GM10847 (cell line): ENCODE results near the gene KCTD17.

ENCODE experiments used
- POLR2A ChIP-seq: IDR thresholded peaks from 2 replicates; pipeline ENCODE4 v1.6.1; 2011; ENCODE audit not compliant: insufficient read length; ENCODE audit errors: extremely low read depth

The KCTD17 gene, protein sequence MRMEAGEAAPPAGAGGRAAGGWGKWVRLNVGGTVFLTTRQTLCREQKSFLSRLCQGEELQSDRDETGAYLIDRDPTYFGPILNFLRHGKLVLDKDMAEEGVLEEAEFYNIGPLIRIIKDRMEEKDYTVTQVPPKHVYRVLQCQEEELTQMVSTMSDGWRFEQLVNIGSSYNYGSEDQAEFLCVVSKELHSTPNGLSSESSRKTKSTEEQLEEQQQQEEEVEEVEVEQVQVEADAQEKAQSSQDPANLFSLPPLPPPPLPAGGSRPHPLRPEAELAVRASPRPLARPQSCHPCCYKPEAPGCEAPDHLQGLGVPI

DNA sequence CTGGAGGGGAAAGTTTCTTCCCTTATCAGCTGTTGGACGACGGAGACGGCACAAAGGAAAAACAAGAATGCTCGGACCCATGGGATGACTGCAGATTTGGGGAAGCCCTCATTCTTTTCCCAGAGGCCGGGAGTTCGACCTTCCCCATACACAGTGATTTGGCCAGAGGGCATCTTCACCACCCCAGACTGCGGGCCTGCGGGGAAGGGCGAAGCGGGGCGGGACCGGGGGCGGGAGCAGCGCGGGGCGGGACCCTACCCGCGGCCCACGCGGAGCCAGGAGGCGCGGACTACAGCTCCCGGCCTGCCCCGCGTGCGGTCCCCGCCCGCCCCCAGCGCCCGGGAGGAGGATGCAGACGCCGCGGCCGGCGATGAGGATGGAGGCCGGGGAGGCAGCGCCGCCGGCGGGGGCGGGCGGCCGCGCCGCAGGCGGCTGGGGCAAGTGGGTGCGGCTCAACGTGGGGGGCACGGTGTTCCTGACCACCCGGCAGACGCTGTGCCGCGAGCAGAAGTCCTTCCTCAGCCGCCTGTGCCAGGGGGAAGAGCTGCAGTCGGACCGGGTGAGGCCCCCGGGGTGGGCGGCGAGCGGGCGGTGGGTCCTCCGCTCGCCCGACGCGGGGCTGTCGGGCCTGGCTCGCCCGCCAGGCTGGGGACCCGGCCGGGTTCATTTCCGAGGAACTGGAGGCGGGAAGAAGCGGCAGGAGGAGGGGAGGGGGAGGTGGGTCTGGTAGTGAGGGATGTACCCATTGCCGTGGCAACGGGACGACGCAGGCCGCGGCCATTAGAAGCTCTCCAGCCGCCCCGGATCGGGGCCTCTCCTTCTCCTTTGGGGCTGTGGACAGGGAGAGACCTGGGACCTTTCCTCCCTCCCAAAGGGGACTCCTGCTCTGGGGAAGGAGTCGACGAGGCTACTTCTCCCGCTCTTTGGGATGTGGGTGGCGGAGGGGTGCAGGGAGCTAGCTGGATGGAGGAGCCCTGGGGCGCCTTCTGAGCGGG is at the start of gene KCTD17:
TSS of gene KCTD17 (plus strand) at position 352 of the 995 bp plus-strand sequence. CDS start at position 371, 19 bp downstream.
- TF ChIP-seq POLR2A = peak; percentile 18

DNA sequence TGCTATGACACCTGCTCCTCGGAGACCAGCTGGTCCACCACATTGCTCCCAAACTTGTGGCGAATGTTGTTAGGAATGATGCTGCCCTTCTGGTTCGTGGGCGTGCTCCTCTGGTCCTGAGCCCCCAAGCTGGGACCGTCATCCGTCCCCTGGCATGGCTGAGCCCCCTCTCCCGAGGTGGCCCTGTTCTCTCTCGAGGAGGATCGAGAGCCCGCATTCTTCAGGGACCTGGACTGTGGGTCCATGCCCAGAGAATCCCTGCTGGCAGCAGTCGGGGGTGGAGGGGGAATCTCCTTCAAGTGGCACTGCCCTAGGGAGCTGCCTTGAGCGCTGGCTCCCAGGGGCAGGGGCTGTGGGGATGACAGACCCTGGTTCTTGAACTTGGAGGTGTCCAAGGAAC is 49.7 kb upstream of the KCTD17 start:
- no peak for TF ChIP-seq POLR2A

DNA sequence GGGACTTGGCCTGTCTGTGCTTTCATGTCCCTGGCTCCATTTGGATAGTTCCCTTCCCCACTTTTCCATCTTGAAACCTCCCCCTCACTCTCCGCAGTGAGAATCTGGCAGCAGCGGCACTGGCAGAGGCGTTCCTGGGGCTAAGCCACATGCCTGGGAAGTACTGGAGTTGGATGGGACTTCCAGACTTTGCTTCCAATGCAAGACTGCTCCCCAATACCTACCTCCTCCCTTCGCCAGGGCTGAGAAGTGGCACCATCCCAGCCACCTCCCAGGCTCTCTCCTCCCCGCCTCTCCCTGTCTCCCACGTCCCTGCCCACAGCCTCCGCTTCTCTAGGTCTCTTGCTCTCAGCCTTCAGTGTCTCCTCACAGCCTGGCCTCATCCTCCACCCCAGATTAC is 48.9 kb upstream of the KCTD17 start:
- no peak for TF ChIP-seq POLR2A

DNA sequence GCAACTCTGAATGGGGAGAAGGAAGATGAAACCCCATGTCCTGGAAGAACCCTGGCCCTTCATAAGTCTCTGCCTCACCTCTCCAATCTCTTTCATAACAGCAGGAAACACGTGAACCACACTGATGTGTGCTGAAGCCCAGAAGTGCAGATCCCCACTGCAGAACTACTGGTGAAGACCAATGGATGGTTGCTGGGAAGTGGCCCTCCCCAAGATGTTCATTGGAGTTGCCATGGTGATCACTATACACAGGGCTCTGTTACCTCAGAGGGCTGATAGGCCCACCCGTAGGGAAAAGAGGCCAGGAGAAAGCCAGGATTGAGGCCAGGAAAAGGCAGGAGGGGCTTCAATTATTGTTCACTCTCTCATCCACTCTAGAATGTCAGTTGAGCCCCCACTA is 43.9 kb upstream of the KCTD17 start:
- no peak for TF ChIP-seq POLR2A

DNA sequence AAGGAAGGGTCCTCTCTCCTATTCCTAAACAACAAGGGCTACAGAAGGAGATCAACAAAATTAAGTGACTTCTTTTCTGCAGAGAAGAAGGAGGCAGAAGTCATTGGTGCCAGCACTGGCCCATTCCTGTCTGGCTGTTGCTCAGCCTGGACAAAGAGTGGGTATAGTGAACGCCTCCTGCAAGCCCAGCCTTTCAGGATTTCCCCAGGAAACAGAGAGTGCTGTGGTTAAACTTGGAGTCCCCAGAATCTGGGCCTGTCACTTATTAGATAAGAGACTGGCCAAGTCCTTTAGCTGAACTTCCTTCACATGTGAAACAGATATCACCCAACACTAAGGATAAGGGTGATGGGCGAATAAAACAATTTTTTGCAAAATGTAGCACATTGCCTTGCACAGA is 43.2 kb upstream of the KCTD17 start:
- no peak for TF ChIP-seq POLR2A

DNA sequence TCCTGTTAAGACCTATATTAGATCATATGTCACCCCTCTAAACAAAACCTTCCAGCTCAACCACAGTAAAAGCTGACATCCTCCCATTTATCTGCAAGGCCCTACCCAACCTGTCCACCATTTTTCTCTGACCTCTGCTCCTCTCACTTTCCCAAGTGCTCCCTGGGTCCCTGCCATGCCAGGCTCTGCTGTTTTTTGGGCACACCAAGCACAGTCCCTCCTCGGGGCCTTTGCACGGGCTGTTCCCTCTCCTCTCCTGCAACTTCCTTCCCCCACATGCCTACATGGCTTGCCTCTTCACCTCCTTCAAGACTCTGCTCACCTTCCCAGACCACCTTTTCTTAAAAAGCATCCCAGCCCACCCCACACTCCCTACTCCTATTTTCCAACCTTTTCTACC is 42.1 kb upstream of the KCTD17 start:
- TF ChIP-seq POLR2A = no peak

DNA sequence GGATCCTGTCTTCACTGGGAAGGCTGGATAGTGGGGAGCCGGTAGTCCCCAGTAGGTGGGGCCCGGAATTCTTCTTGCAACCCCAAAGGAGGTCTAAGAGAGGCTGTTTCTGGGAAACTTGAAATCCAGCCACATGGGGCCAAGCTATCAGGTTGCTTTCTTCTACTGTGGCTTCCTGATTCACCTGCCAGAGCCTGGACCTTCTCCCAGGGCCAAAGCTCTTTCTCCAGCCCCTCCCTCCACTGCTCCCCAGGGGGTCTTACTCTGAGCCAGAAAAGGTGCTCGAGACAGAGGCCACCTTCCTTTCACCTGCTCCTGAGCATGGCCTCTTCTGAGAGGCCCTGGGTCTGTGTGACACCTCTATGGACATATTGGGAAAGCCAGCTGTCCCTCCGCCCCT is 41.4 kb upstream of the KCTD17 start:
- TF ChIP-seq POLR2A = no peak

DNA sequence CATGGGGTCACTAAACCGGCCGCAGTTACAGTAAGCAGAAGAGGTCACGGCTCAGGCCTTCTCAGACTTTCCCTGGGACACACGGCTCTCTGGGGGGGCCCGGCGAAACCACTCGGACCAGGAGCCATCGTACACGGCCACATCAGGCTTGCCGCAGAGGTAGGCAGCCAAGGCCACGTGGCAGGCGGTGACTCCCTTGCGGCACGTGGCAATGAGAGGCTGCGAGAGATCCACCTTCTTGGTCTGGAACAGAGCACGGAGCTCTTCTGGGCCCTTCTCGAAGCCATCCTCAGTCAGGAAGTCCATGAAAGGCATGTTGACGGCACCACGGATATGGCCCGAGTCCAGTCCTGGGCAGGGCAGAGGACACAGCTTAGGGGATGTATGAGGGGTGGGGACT is 40.6 kb upstream of the KCTD17 start:
- TF ChIP-seq POLR2A = no peak

DNA sequence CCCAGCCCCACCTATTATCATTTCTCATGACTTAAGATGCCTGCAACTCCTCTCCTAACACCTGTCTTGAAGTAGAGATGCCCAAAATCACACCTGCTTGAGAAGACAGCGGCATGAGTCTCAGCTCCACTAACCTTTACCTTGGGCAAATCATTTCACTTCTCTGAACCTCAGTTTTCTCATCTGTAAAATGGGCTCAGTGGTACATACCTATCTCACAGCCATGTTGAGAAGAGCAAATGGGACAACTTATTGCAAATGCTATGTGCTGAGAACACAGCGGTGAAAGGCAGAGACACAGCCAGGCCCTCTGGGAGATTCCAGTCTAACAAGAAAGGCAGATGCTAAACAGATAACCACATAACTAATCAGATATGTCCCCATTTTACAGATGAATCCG is 40.1 kb upstream of the KCTD17 start:
- TF ChIP-seq POLR2A = no peak

DNA sequence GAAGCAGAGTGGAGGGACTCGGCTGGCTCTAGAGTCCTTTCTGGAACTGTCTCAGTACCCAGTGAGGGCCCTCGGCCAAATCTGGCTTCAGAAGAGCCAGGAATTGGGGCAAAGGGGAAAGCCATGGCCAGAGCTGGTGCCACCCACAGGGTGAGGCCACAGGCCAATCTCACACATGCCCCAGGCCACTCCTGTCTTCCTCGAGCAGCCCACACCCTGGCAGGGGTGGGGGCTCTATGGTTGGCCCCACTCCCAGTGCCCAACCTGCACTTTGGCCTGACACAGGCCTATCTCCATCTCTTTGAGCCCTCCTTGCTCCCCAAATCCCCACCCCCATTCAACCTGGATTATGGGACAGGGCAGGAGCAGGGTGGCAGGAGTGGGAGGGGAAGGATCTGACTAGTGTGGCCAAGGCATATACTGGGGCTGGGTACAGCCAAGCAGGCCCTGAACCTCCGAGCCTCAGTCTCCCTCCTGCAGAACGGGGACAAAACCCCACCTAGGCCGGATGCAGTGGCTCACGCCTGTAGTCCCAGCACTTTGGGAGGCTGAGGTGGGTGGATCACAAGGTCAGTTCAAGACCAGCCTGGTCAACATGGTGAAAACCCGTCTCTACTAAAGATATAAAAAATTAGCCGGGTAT is 39.2 kb upstream of the KCTD17 start:
- no peak for TF ChIP-seq POLR2A

DNA sequence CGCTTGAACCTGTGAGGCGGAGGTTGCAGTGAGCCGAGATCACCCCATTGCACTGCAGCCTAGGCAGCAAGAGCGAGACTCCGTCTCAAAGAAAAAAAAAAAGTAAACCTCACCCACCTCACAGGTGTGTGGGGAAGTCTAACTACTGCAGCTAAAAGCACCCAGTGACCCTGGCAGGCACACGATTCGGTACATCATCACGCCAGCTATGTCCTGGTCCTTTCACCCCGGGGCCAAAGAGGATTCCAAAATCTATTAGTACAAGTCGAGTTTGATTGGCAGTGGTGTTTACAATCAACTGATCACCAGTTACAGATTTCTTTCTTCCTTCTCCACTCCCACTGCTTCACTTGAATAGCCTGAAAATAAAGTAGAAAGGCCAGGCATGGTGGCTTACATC is 38.6 kb upstream of the KCTD17 start:
- TF ChIP-seq POLR2A = no peak

DNA sequence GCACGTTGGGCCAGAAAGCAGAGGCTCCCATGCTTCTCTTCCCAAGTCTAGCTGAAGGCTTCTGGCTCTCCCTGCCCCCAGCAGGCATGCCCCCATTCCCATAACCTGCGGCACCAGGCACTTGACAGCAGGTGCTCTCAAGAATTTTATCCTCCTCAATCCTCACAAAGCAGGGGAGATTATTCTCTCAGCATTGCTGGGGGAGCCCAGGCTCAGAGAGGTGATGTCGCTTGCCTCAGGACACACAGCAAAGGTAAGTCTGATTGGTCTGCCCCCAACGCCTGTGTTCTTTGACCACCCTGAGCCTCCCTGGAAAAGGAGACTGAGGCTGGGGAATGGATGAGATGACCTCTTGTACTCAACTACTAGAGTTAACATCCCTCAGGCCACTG is 37.1 kb upstream of the KCTD17 start:
- no peak for TF ChIP-seq POLR2A

DNA sequence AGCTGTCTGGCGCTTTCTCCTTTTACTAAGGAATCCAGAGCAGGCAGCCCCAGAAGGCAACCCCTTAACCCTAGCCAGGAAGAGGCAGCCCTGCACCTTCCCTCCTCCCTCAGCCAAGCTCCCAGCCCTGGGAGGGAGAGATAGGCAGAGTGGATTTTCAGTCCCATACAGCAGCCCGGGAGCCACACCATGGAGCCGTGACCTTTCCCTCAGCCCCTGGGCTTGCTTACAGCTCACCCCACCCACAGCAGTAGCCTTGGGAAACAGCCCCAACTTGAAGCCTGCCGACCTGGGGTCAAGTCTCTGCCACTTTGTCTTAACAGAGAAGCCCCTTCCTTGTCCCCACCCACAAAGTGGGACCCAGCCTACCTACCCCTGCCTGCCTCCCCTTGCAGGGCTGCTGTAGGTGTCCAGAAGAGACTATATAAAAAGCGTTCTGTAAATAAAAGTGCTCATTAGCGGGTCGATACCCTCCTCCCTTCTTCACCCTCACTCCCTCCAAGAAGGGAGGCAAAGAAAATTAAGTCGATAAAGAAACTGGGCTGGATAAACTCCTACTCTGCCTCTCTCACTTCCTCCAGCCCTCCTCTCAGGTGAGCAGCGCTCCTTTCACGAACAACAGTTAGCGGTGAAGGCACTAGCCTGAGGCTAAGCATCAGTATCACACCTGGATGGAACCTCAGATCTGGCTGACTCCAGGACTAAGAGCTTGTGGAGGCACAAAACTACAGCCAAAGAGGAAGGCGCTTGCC is 36.5 kb upstream of the KCTD17 start:
- no peak for TF ChIP-seq POLR2A

DNA sequence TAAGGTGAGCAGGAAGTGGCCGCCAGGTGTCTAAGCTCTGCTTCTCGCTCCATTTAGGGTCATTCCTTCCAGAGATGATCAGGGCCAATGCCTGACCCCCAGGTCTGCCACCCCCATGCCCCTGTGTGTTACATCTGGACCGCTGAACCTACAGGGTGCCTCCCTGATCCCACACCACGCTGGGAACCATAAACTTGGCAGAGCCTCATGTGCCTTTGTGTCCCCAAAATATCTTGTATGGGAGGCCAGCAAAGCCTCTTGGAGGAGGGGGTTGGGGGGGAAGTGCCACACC is 36.0 kb upstream of the KCTD17 start:
- TF ChIP-seq POLR2A = no peak
